CD4-positive, alpha-beta T cell treated with Interferon alpha-2 for 1 hour (primary cell): ENCODE data around the gene DNAAF2.
"Not testable (repeated sequence)": the region's sequence is repeated elsewhere in the genome, so short reads cannot be mapped to it uniquely, and the experiment has no call there.

ENCODE experiments used
- DNase-seq, 2 donors: peaks; one replicate each; pipeline ENCODE4 v3.0.0-alpha.2; 2020 to 2022

Gene DNAAF2

GRCh38 chr14:49621114-49621881 lies 13.7 kb downstream of the DNAAF2 start:
- DNase-seq = peak; percentile 68 to 70

GRCh38 chr14:49620182-49621113 lies 14.6 kb downstream of the DNAAF2 start, which contains the start of the genes MGAT2 and RPL36AL:
Gene MGAT2, plus strand, starts transcription at chr14:49620799. Its CDS starts 470 bp downstream, at chr14:49621269.
Gene RPL36AL, minus strand, starts transcription at chr14:49620626. Its CDS starts 1,522 bp downstream, at chr14:49619104.
- DNase-seq = peak; percentile 94 to 95

GRCh38 chr14:49619730-49620129 lies 15.3 kb downstream of the DNAAF2 start:
- no peak for DNase-seq

DNA sequence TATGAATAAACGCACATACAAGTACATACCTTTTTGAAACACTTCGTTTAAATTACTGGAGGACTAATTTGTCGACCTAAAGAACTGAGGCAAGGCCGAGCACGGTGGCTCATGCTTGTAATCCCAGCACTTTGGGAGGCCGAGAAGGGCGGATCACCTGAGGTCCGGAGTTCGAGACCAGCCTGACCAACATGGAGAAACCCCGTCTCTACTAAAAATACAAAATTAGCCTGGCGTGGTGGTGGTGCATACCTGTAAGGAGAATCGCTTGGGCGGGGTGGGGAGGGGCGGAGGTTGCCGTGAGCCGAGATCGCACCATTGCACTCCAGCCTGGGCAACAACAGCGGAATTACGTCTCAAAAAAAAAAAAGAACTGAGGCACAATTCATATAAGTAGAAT lies 15.8 kb downstream of the DNAAF2 start:
- DNase-seq = not testable (repeated sequence)

DNA sequence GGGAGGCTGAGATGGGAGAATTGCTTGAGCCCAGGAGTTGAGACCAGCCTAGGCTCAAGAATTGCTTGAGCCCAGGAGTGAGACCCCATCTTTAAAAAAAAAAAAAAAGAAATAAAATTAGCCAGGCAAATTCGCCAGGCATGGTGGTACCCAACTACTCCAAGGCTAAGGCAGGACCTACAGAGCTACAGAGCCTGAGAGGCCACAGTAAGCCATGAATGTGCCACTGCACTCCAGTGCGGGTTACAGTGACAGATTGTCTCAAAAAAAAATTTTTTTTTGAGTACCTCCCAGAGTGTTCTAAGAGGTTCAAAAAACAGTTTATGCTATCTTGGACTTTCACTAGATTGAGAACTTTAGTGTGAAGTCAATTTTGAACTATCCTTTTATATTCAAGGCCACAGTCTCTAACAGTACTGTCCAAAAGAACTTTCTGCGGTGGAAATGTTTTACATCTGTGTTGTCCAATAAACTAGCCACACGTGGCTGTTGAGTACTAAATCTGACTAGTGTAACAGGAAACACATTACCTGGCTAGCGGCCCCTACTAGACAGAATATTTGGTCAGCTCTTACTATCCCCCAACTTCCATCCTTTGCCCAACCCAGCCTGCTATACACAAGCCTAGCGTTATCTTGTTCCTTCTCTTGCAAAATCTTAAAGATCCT lies 17.1 kb downstream of the DNAAF2 start:
- DNase-seq = no peak

- no peak for DNase-seq
Measured at GRCh38 chr14:49615776-49616175, 19.3 kb downstream of the DNAAF2 start.

DNA sequence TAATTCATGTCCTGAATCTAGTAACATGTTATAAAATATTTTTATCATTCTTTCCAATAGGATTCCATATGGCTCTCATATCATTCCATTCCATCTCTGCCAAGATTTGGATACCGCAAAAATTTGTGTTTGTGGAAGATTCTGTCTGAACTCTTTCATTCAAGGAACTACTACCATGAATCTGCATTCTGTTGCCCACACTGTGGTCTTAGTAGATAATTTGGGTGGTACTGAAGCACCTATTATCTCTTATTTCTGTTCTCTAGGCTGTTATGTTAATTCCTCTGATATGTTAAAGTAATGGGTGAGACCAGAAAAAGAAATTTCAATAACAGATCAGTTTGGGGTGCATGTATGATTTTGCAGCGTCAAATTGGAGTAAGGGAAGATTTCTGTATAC lies 20.8 kb downstream of the DNAAF2 start:
- no peak for DNase-seq

GRCh38 chr14:49612671-49613070 lies 22.4 kb downstream of the DNAAF2 start:
- DNase-seq = no peak

DNA sequence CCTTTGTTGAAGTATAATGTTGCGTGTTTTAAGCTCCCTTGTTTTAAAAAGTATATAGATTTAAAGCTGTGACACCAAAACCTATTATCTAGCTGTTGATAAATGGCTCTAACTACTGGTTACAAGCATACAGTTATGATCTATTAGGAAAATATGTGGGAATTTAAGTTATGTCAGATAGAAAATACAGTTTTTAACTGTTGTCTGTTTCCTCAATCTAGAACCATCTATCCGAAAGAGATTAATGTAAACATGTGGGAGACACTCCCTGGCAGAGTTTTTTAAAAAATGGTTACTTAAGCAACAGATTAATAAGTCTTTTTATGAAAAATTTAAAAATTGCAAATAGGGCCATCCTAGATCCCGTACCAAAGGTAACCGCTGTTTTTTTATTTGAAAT lies 22.8 kb downstream of the DNAAF2 start:
- no peak for DNase-seq

DNA sequence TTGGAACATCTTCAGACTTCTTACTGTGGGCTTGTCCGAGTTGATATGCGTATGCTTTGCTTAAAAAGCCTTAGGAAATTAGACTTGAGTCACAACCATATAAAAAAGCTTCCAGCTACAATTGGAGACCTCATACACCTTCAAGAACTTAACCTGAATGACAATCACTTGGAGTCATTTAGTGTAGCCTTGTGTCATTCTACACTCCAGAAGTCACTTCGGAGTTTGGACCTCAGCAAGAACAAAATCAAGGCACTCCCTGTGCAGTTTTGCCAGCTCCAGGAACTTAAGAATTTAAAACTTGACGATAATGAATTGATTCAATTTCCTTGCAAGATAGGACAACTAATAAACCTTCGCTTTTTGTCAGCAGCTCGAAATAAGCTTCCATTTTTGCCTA lies 27.5 kb downstream of the DNAAF2 start:
- DNase-seq = no peak

GRCh38 chr14:49598485-49599300 lies 36.4 kb downstream of the DNAAF2 start, which contains the start of gene LRR1:
Gene LRR1, plus strand, starts transcription at chr14:49598940. Its CDS starts 81 bp downstream, at chr14:49599021.
- peak; percentile 83 to 88 for DNase-seq

GRCh38 chr14:49598189-49598484 lies 36.9 kb downstream of the DNAAF2 start:
- DNase-seq = no peak

GRCh38 chr14:49594347-49595091 lies 40.5 kb downstream of the DNAAF2 start:
- DNase-seq = peak in 1 of 2 donors; percentile 5

DNA sequence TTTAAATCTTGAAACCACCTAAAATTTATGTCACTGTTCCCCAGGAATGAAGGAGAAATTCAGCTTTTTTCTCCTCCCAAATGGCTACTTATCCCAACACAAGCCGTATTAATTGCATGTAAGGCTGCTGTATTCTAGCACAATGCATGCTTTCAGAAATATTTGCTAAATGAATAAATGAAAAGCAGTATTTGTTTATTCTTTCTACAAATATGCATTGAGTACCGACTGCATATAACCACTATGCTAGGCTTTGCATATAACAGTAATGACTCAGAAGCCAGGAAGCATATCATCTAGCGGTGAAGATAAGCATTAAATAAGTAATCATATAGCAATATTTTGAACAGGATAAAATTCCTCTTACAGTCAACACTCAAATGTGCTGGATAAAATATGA lies 42.0 kb downstream of the DNAAF2 start:
- no peak for DNase-seq

DNA sequence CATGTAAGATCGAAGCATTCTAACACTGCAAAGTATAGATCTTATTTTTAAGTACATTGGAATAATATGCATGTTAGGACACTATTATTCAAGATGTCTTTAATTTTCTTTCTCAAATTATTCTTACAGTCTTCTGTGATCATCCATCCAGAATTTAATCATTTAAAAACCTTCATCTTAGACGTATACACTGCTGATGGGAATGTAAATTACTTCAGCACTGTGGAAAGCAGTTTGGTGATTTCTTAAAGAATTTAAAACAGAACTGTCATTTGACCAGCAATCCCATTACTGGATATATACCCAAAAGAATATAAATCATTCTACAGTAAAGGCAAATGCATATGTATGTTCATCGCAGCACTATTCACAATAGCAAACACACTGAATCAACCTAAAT lies 45.7 kb downstream of the DNAAF2 start:
- DNase-seq = no peak

- DNase-seq = peak; percentile 36 to 87
Measured at GRCh38 chr14:49586673-49587460, 48.2 kb downstream of the DNAAF2 start.

GRCh38 chr14:49585803-49586672 lies 49.0 kb downstream of the DNAAF2 start, which contains the start of gene RPS29:
Gene RPS29, minus strand, starts transcription at chr14:49586380. Its CDS starts 34 bp downstream, at chr14:49586346.
- DNase-seq = peak; percentile 99

DNA sequence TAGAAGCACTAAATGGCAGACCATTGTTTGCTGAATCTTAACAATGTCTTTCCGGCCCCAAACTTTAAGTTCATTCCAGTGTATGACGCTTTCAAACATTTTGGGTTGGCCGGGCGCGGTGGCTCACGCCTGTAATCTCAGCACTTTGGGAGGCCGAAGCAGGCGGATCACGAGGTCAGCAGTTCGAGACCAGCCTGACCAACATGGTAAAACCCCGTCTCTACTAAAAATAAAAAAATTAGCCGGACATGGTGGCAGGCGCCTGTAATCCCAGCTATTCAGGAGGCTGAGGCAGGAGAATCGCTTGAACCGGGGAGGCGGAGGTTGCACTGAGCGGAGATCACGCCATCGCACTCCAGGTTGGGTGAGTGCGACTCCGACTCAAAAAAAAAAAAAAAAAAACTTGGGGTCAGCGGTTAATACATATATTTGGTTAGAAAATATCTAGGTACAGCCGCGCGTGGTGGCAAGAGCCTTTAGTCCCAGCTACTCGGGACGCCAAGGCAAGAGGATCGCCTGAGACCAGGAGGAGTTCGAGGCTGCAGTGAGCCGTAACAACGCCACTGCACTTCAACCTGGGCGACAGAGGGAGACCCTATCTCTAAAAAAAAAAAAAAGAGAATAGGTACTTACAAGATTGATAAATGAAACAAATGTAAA lies 49.9 kb downstream of the DNAAF2 start:
- peak; percentile 6 to 31 for DNase-seq

DNA sequence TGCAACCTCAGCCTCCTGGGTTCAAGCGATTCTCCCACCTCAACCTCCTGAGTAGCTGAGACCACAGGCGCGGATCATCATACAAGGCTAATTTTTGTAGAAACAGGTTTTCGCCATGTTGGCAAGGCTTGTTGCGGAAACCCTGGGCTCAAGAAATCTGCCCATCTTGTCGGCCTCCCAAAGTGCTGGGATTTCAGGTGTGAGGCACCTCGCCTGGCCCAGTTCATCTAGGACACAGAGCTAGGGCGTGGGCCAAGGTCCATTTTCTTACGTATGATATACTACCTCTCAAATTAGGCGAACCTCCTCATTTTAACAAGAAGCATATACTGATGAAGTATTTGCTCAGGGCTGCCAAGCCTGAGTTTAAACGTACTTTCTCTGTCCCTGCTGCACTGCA lies 51.0 kb downstream of the DNAAF2 start:
- DNase-seq = no peak
